Measurements from ENCODE around the gene AMY1A. TPM values are rescaled to one million over a fixed set of nuclear protein-coding genes. Genes with fewer than 3 reads are reported as not detected.
"Not testable (repeated sequence)": the region's sequence is repeated elsewhere in the genome, so short reads cannot be mapped to it uniquely, and the experiment has no call there.

AMY1A gene
- not detected for total RNA-seq

DNA sequence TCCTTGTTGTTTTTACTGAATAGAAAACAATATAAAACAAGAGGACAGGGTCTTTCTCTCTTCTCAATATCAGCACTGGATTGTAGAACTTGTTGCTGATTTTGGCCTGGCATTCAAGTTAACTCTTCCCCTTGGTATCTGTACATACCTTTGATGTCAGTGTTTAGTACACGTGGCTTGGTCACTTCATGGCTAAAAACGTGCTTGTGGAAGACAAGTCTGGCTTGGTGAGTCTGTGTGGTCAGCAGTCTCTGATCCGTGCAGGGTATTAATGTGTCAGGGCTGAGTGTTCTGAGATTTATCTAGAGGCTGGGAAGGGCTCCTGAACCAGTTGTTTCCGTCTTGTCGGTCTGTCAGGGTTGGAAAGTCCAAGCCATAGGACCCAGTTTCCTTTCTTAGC, at the start of gene AMY1A:
AMY1A (plus strand) TSS at position 301 of the 400 bp plus-strand sequence. CDS start 571 bp downstream, outside the sequence.
- H3K4me1 Mint-ChIP-seq; POLR2A ChIA-PET; H3K36me3 Mint-ChIP-seq; H3K27ac Mint-ChIP-seq; H3K27me3 Mint-ChIP-seq; ATAC-seq (ENCODE audit: low read depth); H3K4me3 Mint-ChIP-seq; DNase-seq; H3K9me3 Mint-ChIP-seq: not testable (repeated sequence)

DNA sequence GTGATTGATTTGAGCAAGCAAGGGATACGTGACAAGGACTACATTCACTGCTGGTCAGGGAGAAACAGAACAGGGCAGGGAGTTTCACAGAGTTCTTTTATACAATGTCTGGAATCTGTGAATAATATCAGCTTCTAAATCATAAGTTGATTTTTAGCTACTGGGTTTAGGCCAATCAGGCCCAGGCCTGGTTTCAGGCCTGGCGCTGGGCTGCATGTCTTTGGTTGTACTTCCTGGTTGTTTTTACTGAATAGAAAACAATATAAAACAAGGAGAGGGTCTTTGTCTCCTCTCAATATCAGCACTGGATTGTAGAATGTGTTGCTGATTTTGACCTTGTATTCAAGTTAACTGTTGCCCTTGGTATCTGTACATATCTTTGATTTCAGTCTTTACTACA, 39.2 kb upstream of the AMY1A start:
- Mint-ChIP-seq H3K4me1 (no peaks in the 10 kb centered on the region), H3K27me3 (no peaks in the 10 kb centered on the region), H3K4me3 (no peak overlapping the region), H3K27ac (no peak overlapping the region), H3K9me3 (no peaks in the 10 kb centered on the region), H3K36me3 (no peaks in the 10 kb centered on the region)
- ATAC-seq (ENCODE audit: low read depth) (no peak), DNase-seq (no peak)
- POLR2A ChIA-PET: no interaction called here

DNA sequence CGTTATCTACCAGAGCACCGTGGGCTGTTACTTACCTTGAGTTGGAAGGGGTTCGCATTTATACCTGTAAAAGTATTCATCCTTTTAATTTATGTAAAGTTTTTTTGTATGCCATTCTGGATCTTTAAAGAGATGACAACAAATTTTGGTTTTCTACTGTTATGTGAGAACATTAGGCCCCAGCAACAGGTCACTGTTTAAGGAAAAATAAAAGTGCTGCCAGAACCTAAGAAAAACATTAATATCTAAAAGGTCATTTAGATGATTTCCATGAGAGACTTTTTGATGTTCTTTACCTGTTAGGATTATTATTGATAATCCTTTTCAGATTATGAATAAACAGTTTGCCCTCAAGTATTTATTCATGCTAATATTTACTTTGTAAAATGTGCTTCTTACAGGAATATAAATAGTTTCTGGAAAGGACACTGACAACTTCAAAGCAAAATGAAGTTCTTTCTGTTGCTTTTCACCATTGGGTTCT, 38.5 kb upstream of the AMY1A start, which contains the start of gene AMY2A:
AMY2A (plus strand) TSS at position 434 of the 484 bp plus-strand sequence; CDS start at position 448, 14 bp downstream.
- ATAC-seq (ENCODE audit: low read depth); POLR2A ChIA-PET; H3K4me1 Mint-ChIP-seq; H3K36me3 Mint-ChIP-seq; H3K4me3 Mint-ChIP-seq; H3K27ac Mint-ChIP-seq; H3K9me3 Mint-ChIP-seq; DNase-seq; H3K27me3 Mint-ChIP-seq: not testable (repeated sequence)

DNA sequence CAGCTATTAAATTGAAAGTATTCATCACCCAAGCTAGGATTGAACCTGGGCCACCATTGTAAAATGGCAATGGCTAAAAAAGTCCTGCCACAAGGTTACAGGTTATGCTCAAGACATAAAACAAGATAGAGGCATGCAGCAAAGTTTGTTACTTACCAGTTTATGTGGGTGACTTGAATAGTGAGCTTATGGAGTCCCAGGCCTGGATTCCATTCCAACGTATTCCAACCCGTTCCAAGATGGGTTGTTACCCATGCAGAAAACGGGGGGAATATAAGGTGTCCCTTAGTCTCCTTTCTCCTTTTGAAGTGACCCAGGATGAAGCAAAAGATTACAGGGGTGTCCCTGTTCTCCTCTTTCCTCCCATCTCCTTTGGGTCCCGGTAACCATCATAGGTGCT, 28.1 kb upstream of the AMY1A start:
- POLR2A ChIA-PET; DNase-seq; ATAC-seq (ENCODE audit: low read depth); H3K27ac Mint-ChIP-seq; H3K4me1 Mint-ChIP-seq; H3K9me3 Mint-ChIP-seq; H3K36me3 Mint-ChIP-seq; H3K27me3 Mint-ChIP-seq; H3K4me3 Mint-ChIP-seq: not testable (repeated sequence)

DNA sequence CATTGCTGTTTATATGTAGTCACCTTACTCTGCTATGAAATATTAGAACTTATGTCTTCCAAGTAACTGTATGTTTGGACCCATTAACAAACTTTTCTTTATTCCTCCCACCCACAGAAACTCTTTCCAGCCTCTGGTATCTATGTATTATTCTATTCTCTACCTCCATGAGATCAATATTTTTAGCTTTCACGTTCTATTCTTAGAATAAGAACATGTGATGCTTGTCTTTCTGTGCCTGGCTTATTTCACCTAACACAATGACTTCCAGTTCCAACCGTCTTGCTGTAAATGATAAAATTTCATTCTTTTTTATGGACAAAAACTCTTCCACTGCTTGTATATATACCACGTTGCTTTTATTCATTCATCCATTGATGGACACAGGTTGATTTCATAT, 14.4 kb upstream of the AMY1A start:
- ATAC-seq (ENCODE audit: low read depth); POLR2A ChIA-PET; DNase-seq: not testable (repeated sequence)

DNA sequence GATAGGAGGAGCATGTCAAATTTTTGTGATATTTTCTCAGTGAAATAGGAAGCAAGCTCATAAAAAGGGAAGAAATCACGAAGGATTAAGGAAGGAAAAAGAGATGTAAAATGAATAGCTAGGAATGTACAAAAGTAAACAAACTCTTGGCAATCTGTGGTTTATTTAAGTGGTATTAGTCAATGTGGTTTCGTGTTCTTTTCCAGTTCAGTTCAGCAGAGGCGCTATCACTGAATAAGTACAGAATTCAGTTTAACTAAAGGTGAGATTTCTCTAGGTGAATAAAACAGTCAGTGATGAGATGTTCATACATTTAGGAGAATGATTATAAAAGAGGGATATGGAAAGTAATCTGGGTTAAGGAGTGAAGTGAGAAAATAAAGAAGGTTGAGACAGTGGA, 11.7 kb upstream of the AMY1A start:
- ATAC-seq (ENCODE audit: low read depth); H3K36me3 Mint-ChIP-seq; H3K27me3 Mint-ChIP-seq; H3K4me3 Mint-ChIP-seq; H3K4me1 Mint-ChIP-seq; H3K27ac Mint-ChIP-seq; DNase-seq; H3K9me3 Mint-ChIP-seq; POLR2A ChIA-PET: not testable (repeated sequence)

More for the DNA sequence above, 14.4 kb upstream of the AMY1A start:
- H3K27ac Mint-ChIP-seq, H3K9me3 Mint-ChIP-seq, H3K4me3 Mint-ChIP-seq, H3K36me3 Mint-ChIP-seq, H3K27me3 Mint-ChIP-seq, H3K4me1 Mint-ChIP-seq: not testable (repeated sequence)

DNA sequence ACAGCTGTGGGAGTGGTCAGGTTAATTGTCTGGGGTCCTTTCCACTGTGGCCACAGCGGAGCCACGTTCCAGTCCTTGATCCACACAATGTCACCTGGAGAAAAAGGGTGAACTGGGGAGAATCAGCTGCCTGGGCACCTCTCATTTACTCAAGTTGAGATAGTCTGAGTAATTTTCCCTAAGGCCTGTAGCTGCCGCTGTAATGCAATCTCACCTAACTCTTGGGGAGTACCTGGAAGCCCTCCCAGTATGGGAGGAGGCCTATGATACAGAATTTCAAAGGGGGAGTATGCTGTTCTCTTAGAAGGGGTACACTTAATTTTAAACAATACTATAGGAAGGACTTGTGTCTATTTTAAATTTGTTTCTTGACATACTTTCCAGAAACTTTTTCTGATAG, 5.3 kb upstream of the AMY1A start:
- H3K9me3 Mint-ChIP-seq; ATAC-seq (ENCODE audit: low read depth); H3K27me3 Mint-ChIP-seq; H3K4me1 Mint-ChIP-seq; H3K27ac Mint-ChIP-seq; H3K36me3 Mint-ChIP-seq; H3K4me3 Mint-ChIP-seq; POLR2A ChIA-PET; DNase-seq: not testable (repeated sequence)

DNA sequence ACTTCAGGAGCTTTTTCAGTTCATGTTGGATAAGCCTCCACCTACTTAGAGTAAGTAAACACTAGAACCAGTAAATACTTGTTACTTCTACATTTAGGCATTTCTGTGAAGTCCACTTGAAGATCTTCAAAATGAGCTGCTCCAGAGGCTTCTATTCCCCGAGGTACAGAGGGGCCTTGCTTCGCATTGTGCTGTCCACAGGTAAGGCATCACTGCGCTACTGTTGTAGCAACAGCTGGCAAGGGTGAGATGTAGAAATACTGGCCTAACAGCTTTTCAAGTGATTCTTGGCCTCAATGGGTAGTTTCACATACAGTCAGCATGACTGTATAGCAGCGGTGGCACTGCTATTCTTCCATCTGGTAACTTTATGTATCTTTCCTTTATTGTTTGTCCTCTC, 4.7 kb upstream of the AMY1A start:
- POLR2A ChIA-PET; H3K4me3 Mint-ChIP-seq; H3K36me3 Mint-ChIP-seq; ATAC-seq (ENCODE audit: low read depth); H3K27ac Mint-ChIP-seq; DNase-seq; H3K27me3 Mint-ChIP-seq; H3K9me3 Mint-ChIP-seq; H3K4me1 Mint-ChIP-seq: not testable (repeated sequence)

DNA sequence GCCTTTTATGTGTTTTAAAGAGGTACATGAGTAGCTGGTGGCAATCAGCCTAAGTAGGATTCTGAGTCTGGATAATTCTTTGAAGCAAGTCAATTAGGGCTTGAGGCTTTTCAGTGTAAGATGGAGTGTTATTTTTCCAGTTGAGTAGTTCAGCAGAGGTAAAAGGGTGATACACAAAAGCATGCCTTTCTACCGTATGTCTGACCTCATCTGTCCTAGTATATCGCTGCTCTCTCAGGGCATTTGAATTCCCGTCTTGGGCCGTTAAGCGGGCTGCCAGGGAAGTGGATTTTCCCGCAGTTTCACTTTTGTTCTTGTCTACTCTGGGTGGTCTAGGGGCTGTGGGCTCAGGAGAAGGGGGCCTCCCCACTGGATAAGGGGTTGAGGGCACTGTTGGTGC, 1.4 kb upstream of the AMY1A start:
- H3K4me3 Mint-ChIP-seq; ATAC-seq (ENCODE audit: low read depth); H3K36me3 Mint-ChIP-seq; H3K27me3 Mint-ChIP-seq; DNase-seq; H3K27ac Mint-ChIP-seq; H3K4me1 Mint-ChIP-seq; POLR2A ChIA-PET; H3K9me3 Mint-ChIP-seq: not testable (repeated sequence)

DNA sequence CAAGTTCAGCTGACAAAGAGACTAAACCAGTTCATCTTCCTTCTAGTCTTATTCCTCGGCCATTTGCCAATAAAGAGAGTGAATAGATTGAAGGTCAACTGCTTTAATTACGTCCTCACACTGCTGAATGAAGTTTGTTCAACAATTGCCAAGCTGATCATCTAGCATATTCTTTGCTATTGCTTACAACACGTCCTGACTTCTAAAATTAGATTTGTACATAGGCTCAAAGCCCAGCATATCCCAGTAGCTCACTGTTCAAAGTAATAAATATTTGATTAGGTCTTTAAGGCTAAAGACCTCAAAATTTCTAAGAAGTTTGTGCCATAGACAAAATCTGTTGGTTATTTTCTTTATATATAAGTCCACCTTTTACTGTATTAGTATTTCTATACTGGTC, 20.8 kb downstream of the AMY1A start:
- H3K27me3 Mint-ChIP-seq, POLR2A ChIA-PET, H3K4me3 Mint-ChIP-seq: not testable (repeated sequence)

DNA sequence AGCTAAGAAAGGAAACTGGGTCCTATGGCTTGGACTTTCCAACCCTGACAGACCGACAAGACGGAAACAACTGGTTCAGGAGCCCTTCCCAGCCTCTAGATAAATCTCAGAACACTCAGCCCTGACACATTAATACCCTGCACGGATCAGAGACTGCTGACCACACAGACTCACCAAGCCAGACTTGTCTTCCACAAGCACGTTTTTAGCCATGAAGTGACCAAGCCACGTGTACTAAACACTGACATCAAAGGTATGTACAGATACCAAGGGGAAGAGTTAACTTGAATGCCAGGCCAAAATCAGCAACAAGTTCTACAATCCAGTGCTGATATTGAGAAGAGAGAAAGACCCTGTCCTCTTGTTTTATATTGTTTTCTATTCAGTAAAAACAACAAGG, 40.5 kb downstream of the AMY1A start, which contains the start of gene AMY1B:
AMY1B (minus strand) TSS at position 101 of the 400 bp plus-strand sequence. CDS start 571 bp downstream, outside the sequence.
- H3K36me3 Mint-ChIP-seq; ATAC-seq (ENCODE audit: low read depth); POLR2A ChIA-PET; DNase-seq; H3K27me3 Mint-ChIP-seq; H3K27ac Mint-ChIP-seq; H3K9me3 Mint-ChIP-seq; H3K4me3 Mint-ChIP-seq; H3K4me1 Mint-ChIP-seq: not testable (repeated sequence)

More for the DNA sequence above, 20.8 kb downstream of the AMY1A start:
- not testable (repeated sequence) for ATAC-seq (ENCODE audit: low read depth); H3K4me1 Mint-ChIP-seq; H3K27ac Mint-ChIP-seq; H3K36me3 Mint-ChIP-seq; DNase-seq; H3K9me3 Mint-ChIP-seq

DNA sequence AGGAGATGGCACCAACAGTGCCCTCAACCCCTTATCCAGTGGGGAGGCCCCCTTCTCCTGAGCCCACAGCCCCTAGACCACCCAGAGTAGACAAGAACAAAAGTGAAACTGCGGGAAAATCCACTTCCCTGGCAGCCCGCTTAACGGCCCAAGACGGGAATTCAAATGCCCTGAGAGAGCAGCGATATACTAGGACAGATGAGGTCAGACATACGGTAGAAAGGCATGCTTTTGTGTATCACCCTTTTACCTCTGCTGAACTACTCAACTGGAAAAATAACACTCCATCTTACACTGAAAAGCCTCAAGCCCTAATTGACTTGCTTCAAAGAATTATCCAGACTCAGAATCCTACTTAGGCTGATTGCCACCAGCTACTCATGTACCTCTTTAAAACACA, 41.9 kb downstream of the AMY1A start:
- DNase-seq; H3K4me3 Mint-ChIP-seq; POLR2A ChIA-PET; H3K27me3 Mint-ChIP-seq; H3K9me3 Mint-ChIP-seq; H3K36me3 Mint-ChIP-seq; ATAC-seq (ENCODE audit: low read depth); H3K27ac Mint-ChIP-seq; H3K4me1 Mint-ChIP-seq: not testable (repeated sequence)

DNA sequence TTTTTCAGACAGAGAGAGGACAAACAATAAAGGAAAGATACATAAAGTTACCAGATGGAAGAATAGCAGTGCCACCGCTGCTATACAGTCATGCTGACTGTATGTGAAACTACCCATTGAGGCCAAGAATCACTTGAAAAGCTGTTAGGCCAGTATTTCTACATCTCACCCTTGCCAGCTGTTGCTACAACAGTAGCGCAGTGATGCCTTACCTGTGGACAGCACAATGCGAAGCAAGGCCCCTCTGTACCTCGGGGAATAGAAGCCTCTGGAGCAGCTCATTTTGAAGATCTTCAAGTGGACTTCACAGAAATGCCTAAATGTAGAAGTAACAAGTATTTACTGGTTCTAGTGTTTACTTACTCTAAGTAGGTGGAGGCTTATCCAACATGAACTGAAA, 45.1 kb downstream of the AMY1A start:
- H3K9me3 Mint-ChIP-seq; H3K4me3 Mint-ChIP-seq; H3K27me3 Mint-ChIP-seq; H3K27ac Mint-ChIP-seq; POLR2A ChIA-PET; DNase-seq; H3K4me1 Mint-ChIP-seq; ATAC-seq (ENCODE audit: low read depth); H3K36me3 Mint-ChIP-seq: not testable (repeated sequence)

DNA sequence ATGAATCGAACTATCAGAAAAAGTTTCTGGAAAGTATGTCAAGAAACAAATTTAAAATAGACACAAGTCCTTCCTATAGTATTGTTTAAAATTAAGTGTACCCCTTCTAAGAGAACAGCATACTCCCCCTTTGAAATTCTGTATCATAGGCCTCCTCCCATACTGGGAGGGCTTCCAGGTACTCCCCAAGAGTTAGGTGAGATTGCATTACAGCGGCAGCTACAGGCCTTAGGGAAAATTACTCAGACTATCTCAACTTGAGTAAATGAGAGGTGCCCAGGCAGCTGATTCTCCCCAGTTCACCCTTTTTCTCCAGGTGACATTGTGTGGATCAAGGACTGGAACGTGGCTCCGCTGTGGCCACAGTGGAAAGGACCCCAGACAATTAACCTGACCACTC, 45.7 kb downstream of the AMY1A start:
- DNase-seq; H3K27ac Mint-ChIP-seq; H3K36me3 Mint-ChIP-seq; H3K27me3 Mint-ChIP-seq; POLR2A ChIA-PET; ATAC-seq (ENCODE audit: low read depth); H3K4me1 Mint-ChIP-seq; H3K4me3 Mint-ChIP-seq; H3K9me3 Mint-ChIP-seq: not testable (repeated sequence)

DNA sequence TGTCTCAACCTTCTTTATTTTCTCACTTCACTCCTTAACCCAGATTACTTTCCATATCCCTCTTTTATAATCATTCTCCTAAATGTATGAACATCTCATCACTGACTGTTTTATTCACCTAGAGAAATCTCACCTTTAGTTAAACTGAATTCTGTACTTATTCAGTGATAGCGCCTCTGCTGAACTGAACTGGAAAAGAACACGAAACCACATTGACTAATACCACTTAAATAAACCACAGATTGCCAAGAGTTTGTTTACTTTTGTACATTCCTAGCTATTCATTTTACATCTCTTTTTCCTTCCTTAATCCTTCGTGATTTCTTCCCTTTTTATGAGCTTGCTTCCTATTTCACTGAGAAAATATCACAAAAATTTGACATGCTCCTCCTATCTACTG, 52.1 kb downstream of the AMY1A start:
- H3K9me3 Mint-ChIP-seq; H3K4me1 Mint-ChIP-seq; POLR2A ChIA-PET; H3K36me3 Mint-ChIP-seq; ATAC-seq (ENCODE audit: low read depth); H3K27me3 Mint-ChIP-seq; H3K27ac Mint-ChIP-seq; H3K4me3 Mint-ChIP-seq; DNase-seq: not testable (repeated sequence)

Data from activated naive CD8-positive, alpha-beta T cell treated with anti-CD3 and anti-CD28 coated beads, Interleukin-2, amount 10 ng/mL, durations not matched to agents 7 days and 5 days (primary cell).